ENCODE measurements around the gene DGKH.

DGKH gene

GRCh38 chr13:42279080-42279479 lies 230.6 kb downstream of the DGKH start:
- DNase-seq (ENCODE audit: low read depth): no peak

- no peak for DNase-seq (ENCODE audit: low read depth)
Observed at GRCh38 chr13:42279986-42280385, 231.5 kb downstream of the DGKH start.

- DNase-seq (ENCODE audit: low read depth): no peak
Observed at GRCh38 chr13:42280537-42280936, 232.1 kb downstream of the DGKH start.

- DNase-seq (ENCODE audit: low read depth): no peak
Observed at GRCh38 chr13:42283574-42283973, 235.1 kb downstream of the DGKH start.

- DNase-seq (ENCODE audit: low read depth): no peak
Observed at GRCh38 chr13:42284068-42284467, 235.6 kb downstream of the DGKH start.
